GM12892 (cell line): ENCODE measurements around the gene SGCE.

Source experiments
- POLR2A ChIP-seq: IDR thresholded peaks from 2 replicates; pipeline ENCODE4 v1.6.1; 2011; ENCODE audit warnings: low read depth, low read length, control low read depth
- POLR2AphosphoS5 ChIP-seq: IDR thresholded peaks from 2 replicates; pipeline ENCODE4 v1.6.1; 2011; ENCODE audit warnings: low read depth, low read length, control low read depth
- TAF1 ChIP-seq: IDR thresholded peaks from 2 replicates; pipeline ENCODE4 v1.6.1; 2011; ENCODE audit warnings: low read depth, mild to moderate bottlenecking, control low read depth, low read length, borderline replicate concordance

- no peak for TF ChIP-seq POLR2AphosphoS5
- no peak for TF ChIP-seq POLR2A
- no peak for TF ChIP-seq TAF1
Measured at GRCh38 chr7:94612661-94613060, 43.3 kb downstream of the SGCE start.
